ENCODE data around the gene ARFGAP2. TPM values are rescaled to one million over a fixed set of nuclear protein-coding genes. Genes with fewer than 3 reads are reported as not detected.

The ARFGAP2 gene
- total and polyA plus RNA-seq, 2 of the 8 experiments (the other 6 are each of a cell fraction or from before 2014, with no cell fraction given), result 50.2 to 64.0 TPM

- ChIA-PET POLR2A (ENCODE audit: partially characterized antibody) (interaction anchor here (0.8 to 2.1 kb wide), 5 partner anchors 8 to 234 kb away, joined by 3 to 5 read pairs (median 3); no protein-coding TSS in a partner anchor), CTCF (ENCODE audit: partially characterized antibody) (interaction anchor here (0.7 to 2.2 kb wide), 8 partner anchors 11 to 289 kb away, joined by 3 to 8 read pairs (median 4); partner anchors contain the start of gene LRP4)
- H2BK5ac ChIP-seq (ENCODE audit: low read depth, low read length), result no peak overlapping the region
- H3K4me3 ChIP-seq (ENCODE audit: extremely low read depth in 1 of 4, insufficient read depth in 2 of 4, low read depth in 3 of 4, low read length in 4 of 4), result no peak overlapping the region
- no peak overlapping the region for H2BK12ac ChIP-seq (ENCODE audit: low read depth, low read length)
- H4K91ac ChIP-seq (replicated peaks; ENCODE audit: insufficient read length, low read length), result no peak overlapping the region
- no peaks in the 10 kb centered on the region for H3K36me3 ChIP-seq (ENCODE audit: control insufficient read depth in 2 of 4, insufficient read depth in 4 of 4, low read length in 3 of 4)
- DNase-seq (ENCODE audit: low read depth in 1 of 2, low spot score in 2 of 2) (no peak), FAIRE-seq (no peak)
- no peak overlapping the region for H2BK120ac ChIP-seq (replicated peaks; ENCODE audit: low read depth, low read length)
- no peaks in the 10 kb centered on the region for H3K79me2 ChIP-seq (ENCODE audit: control insufficient read depth in 1 of 2, insufficient read depth in 2 of 2, low read length in 2 of 2)
- no peaks in the 10 kb centered on the region for H3K9me3 ChIP-seq (ENCODE audit: insufficient read depth in 2 of 2, low read depth in 1 of 2, low read length in 1 of 2)
- H3K9ac ChIP-seq (replicated peaks in 1 of 4; ENCODE audit: extremely low read depth in 1 of 4, low read depth in 3 of 4, low read length in 3 of 4), result no peak overlapping the region
- H2BK15ac ChIP-seq (ENCODE audit: low read length), result no peak overlapping the region
- H3K23ac ChIP-seq (ENCODE audit: insufficient read length), result no peak overlapping the region
- H4K8ac ChIP-seq (ENCODE audit: extremely low read depth, insufficient read depth, low read length), result no peak overlapping the region
- no peak overlapping the region for H3K27ac ChIP-seq (ENCODE audit: low read depth, low read length)
- 85% methylated on average over 2 of the region's 2 CpGs; no CpG with 5 or more reads in 1 of the 2 experiments for WGBS, 2 experiments (ENCODE audit: extremely low coverage in 1 of 2, insufficient coverage in 1 of 2, insufficient read length in 1 of 2, insufficient replicate concordance in 2 of 2, low coverage in 1 of 2, low lambda C conversion rate in 2 of 2, missing lambda C conversion rate in 1 of 2)
- TF ChIP-seq POU5F1 (IDR thresholded peaks at IDR 0.05; ENCODE audit: low read depth, low read length) (no peak), USF2 (IDR thresholded peaks at IDR 0.05; ENCODE audit: low read length) (no peak), PHF8 (conservative IDR thresholded peaks at IDR 0.05; ENCODE audit: low read depth, low read length) (no peak), RFX5 (IDR thresholded peaks at IDR 0.05; ENCODE audit: borderline replicate concordance, low read depth, low read length) (no peak), MAFK (IDR thresholded peaks at IDR 0.05; ENCODE audit: low read depth, low read length) (no peak), SAP30 (IDR thresholded peaks at IDR 0.05; ENCODE audit: insufficient read depth, insufficient replicate concordance, low read length) (no peak), BRCA1 (IDR thresholded peaks at IDR 0.05; ENCODE audit: low read depth, low read length) (no peak), FOSL1 (IDR thresholded peaks at IDR 0.05; ENCODE audit: insufficient read depth, low read depth, low read length) (no peak), GABPA (IDR thresholded peaks at IDR 0.05; ENCODE audit: borderline replicate concordance, insufficient read depth, low read length) (no peak)
- H3K27me3 ChIP-seq (replicated peaks in 1 of 4; ENCODE audit: control insufficient read depth in 3 of 4, extremely low read depth in 1 of 4, insufficient read depth in 3 of 4, low read length in 3 of 4), result no peaks in the 10 kb centered on the region
- H3K4ac ChIP-seq (replicated peaks; ENCODE audit: insufficient read length, low read depth, low read length), result no peak overlapping the region
- no peaks in the 10 kb centered on the region for H3K79me1 ChIP-seq (ENCODE audit: low read depth, low read length)
- no peak overlapping the region for H2AK5ac ChIP-seq (ENCODE audit: low read depth, low read length)
- no peaks in the 10 kb centered on the region for H3K23me2 ChIP-seq (ENCODE audit: low read depth, low read length)
- H3K18ac ChIP-seq (ENCODE audit: extremely low read depth, low read length), result no peak overlapping the region
- no peak overlapping the region for H2BK20ac ChIP-seq (ENCODE audit: low read length)
- H3K14ac ChIP-seq (ENCODE audit: insufficient read length), result no peak overlapping the region
- H4K5ac ChIP-seq (ENCODE audit: insufficient read length, low read depth, low read length), result no peak overlapping the region
- no peak overlapping the region for H2AFZ ChIP-seq (ENCODE audit: low read length)
- H4K20me1 ChIP-seq (replicated peaks in 1 of 2; ENCODE audit: control insufficient read depth in 1 of 2, insufficient read depth in 2 of 2, low read length in 2 of 2), result no peaks in the 10 kb centered on the region
- peaks cover 0 to 2% (median 0%) of the 10 kb centered on the region in 4 experiments; a peak in 1 of 7 replicates for H3K4me1 ChIP-seq (replicated peaks in 1 of 4; ENCODE audit: control insufficient read depth in 3 of 4, insufficient read depth in 4 of 4, low read length in 3 of 4)
- no peak overlapping the region for H3K56ac ChIP-seq (replicated peaks; ENCODE audit: insufficient read length, low read depth, low read length)
- H3K4me2 ChIP-seq (ENCODE audit: insufficient read depth in 1 of 2, low read depth in 2 of 2, low read length in 2 of 2), result no peak overlapping the region
Measured at GRCh38 chr11:47147250-47147649, 29.4 kb downstream of the ARFGAP2 start.
